SHP77 (cell line): Measurements from ENCODE around the gene TMEM63B.

ENCODE experiments used
- DNase-seq, 2 experiments: peaks; one replicate each; lab custom pipeline; 2025; lab: John Stamatoyannopoulos, UW

The TMEM63B gene

DNA sequence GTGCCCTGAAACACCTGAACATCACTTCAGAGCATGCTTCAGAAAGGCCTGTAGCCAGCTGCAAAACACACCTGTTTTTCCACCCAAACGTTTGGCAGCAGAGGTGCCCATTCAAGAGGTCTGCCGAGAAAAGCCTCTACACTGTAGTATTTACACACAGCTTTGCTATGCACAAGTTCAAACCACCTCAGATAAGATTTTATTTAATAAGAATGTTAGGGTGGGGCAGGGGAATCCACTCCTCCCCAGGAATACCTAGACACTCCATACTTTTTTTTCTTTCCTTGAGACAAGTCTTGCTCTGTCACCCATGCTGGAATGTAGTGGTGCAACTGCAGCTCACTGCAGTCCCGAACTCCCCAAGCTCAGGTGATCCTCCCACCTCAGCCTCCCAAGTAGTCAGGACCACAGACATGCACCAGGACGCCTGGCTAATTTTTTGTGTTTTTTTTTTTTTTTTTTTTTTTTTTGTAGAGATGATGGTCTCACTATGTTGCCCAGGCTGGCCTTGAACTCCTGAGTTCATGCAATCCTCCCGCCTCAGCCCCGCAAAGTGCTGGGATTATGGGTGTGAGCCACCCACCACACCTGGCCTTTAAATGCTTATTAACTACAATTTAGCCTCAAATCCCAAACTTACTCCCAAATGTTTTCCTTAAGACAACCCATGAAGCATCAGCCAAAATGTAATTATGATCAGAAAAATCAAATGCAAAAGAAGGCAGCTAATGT lies 9.8 kb upstream of the TMEM63B start:
- no peak for DNase-seq

DNA sequence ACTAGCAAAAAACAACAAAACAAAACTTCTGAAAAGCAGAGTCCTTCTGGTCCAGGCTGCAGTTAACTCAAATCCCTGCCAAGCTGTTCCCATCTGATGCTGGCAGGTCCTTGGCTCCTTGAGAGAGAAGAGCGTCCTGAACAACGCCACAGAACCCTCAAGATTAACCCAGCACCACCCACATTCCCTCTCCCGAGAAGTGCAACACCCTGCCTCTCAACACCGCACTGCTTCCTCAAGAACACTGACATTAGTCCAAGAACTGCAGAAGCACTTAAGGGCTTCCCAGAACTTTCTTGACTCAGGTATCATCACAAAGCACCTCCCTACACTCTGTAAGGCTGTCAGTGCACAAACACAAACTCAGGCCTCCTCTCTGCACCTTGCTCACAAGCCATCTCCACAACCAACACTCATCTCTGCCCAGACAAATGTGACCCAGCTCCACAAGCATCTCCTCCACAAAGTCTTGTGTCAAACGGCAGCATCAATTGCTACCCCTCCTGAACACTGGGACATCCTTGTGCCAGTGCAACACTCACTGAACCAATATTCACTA lies 7.6 kb upstream of the TMEM63B start:
- no peak for DNase-seq

DNA sequence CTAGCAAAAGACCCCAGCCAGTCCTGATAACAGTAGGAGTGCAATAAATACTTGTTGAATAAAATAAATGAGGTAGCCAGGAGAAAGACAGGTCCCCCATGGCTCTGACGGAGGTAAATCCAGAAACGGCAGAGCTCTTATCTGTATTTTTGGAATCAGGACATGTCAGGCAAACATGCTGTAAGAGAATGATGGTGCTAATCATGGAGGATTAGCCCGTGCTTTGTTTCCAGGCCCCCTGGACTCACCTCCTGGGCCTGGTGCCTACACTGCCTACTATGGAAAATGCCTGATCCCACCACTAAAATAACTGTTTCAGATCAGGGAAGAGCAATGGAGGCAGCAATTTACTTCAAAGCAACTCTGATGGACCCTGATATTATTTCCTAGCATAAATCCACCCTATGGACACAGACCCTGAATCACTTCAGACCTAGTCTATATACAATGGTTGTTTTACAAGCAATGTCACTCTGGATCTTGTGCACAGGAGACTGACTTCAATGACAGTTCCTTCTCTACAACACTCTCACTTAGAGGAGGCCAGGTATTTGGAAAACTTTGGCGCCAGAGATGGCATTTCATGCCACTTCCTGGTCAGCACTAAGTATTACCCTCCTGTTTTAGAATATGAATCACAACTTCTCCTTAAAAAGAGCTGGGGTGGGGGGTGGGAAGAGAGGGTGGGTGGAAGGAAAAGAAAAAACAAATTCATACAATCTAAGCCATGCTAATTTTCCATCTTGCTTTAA lies 6.5 kb upstream of the TMEM63B start:
- no peak for DNase-seq

DNA sequence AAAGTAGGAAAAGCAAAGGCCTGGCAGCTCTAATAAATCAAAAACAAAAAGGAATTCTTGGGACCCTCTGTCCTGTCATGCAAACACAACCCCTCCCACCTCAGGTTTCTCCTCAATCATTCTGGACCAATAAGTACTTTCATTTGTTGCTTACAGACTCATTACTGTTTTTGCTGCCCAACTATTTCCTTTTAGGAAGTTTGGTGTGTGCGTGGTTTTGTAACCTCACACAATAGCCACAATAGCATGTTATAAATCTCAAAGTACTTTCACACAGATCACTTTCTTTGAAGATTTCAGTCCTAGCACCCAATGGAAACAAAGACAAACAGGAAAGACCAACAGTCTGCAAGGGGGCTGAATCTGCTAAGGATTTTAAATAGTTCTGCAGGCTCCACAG lies 4.6 kb upstream of the TMEM63B start:
- no peak for DNase-seq

DNA sequence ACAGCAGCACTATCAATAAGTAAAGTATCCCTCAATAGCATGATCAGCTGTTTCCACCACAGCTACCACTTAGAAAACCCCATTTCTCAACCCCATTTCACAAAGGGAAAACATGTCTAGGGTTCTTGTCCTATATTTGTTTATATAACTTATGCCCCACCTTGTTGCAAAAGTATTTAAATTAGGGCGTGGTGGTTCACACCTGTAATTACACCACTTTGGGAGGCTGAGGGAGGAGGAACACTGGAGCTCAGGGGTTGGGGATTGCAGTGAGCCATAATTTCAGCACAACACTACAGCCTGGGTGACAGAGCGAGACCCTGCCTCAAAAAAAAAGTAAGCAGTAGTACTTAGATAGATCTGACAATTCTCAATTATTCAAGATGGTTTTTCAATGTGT lies 3.8 kb upstream of the TMEM63B start:
- DNase-seq: no peak

DNA sequence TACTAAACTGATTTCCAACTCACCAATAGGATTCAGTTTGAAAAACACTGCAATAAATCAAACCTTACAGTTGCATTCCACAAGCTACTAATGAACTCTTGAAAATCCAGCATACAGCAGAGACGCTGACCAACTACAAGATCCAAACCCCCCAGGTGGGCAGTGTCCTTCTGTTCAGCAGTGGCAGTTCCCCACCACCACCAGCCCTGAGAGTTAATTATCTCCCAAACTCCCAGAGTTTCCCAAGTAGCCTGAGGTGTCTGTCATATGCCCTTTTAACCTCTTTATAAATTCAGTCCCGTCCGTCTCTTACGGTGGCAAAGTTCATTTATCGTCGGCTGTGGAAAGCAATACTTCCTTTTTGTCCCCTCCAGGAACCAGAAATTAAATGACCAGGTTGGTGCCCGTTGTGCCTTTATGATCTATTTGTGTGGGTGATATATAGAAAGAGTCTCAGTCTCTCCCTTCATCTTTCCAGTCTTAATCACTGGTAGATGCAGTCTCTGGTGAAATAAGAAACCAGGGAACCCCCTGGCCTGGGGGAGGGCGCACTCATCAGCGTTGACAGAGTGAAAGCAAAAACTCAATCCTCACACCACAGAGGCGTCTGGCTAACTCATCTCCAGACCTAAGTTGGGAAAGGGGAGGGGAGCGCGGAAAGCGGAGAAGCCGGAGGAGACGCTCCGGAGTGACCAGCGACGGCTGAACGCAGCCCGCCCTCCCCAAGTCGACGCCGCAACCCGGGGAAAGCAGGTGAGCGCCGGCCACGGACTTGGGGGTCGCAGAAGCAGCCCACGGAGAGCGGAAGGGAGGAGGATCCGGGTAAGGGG lies 819 bp upstream of the TMEM63B start:
- peak in 1 of 2 experiments; percentile 16 for DNase-seq

GRCh38 chr6:44128020-44128917 lies 915 bp downstream of the TMEM63B start:
- DNase-seq: peak; percentile 6 to 18

- no peak for DNase-seq
These were observed 2.5 kb downstream of the TMEM63B start for GRCh38 chr6:44129841-44130322.

DNA sequence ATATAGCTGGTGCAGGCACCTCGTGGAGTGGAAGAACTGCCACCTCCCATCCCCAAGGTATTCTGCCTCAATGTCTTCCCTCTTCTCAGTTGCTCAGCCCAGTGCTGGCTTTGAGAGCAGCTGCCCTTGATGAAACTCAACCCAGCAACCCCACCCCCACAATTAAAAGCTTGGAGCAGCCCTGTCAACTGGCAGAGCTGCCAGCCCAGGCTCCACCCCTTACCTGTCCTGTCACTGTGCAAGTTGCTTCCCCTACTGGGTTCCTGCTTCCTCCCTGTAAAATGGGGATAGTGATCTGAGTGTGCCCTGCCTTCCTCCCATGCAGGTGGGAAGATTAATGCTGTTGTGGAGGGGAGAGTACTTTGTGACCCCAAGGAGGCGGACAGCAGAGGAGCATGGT lies 4.5 kb downstream of the TMEM63B start:
- no peak for DNase-seq

DNA sequence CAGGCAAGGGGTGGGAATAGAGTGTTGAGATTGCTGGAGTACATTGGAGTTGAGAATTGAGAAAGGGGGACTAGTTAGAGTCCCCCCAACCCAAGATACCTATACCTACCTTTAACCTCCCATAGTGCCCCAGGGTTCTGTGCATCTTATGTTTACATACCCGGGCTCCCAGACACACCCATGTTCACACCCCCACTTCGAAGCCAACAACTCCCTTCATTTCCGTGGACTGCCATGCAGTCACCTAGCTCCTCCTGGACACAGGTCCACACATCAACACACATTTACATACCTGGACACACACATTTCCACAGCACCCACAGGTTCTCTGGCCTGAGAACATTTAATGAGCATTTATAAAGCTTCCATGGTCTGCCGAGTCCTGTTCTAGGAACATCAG lies 5.1 kb downstream of the TMEM63B start:
- DNase-seq: no peak

DNA sequence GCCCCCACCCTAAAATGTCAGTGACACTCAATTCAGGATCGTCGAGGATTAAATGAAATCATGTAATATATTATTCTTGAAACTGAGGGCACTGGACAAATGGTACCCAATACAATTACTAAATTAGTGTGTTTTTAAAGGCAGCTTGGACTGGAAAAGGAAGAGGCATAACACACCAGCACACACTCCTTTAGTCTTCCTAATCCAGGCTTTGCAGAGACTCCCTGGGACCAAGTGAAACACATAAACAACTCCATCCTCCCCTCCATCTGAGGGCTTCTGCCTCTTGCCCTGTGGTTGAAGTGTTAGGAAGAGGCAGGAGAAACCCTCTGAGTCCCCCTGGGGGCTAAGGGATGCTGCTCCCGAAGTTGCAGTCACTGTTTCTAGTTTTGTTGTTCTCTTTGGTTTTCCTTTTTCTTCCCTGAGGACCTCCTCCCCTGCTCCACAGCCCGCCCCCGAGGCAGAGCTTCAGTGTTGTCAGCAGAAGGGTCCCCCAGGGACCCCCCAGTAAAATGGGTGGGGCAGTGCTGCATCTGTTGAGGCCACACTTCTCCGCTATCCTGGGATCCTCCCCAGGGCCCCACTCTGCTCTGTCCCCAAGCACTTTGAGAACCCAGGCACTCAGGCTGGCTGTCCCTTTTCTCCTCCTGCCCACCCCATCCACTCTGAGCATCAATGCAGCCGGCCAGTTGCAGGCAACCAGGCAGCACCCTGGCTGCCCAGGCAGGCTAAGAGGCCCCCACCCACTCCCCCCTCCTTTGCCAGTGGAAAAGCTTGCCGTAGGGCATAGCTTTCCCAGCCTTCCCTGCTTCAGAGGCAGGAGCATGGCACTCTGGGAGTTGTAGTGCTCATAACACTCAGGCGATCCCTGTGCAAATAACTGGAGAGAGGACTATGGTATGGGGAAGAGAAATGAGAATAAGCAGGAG lies 5.9 kb downstream of the TMEM63B start:
- DNase-seq: peak; percentile 31 to 57

GRCh38 chr6:44133981-44134711 lies 6.8 kb downstream of the TMEM63B start:
- DNase-seq: no peak

DNA sequence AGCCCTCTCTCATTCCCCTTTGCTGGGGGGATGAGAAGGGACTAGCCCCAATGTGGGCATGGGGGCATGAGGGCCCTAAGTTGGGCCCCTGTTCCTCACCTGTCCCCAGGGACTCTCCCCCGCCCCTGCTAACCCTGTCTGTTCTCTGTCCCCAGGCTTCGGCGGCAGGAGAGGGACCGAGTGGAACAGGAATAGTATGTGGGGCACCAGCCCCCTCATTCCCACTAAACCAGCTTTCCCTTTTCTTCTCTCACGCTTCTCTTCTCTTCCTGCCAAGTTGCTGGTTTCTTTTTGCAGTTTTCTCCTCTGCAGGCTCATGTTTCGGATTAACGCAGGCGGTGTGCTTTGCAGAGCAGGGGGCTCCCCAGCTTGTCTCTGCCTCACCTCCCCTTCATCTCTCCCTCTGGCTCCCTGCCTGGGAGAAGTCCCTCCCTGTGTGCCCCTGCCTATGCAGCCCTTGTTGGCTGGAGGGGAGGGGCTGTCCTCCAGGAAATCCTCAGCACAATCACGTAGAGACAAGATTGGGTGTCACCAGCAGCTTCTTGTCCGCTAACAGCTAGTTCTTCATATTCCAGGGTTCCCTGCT lies 7.9 kb downstream of the TMEM63B start:
- no peak for DNase-seq

- no peak for DNase-seq
These were observed 8.5 kb downstream of the TMEM63B start for GRCh38 chr6:44135875-44136274.

- DNase-seq: no peak
These were observed 11.5 kb downstream of the TMEM63B start for GRCh38 chr6:44138717-44139350.

DNA sequence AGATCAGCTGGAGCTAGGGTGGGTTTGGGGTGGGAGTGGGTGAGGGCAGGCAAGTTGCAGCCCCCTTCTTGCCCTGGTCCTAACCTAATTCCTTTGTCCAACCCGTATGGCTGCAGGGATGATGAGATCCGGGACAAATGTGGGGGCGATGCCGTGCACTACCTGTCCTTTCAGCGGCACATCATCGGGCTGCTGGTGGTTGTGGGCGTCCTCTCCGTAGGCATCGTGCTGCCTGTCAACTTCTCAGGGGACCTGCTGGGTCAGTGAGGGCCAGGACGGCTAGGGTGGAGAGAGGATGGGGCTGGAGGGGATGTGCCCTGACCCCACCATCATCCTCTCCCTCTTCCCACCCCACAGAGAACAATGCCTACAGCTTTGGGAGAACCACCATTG lies 12.0 kb downstream of the TMEM63B start:
- no peak for DNase-seq

GRCh38 chr6:44142835-44143234 lies 15.5 kb downstream of the TMEM63B start:
- DNase-seq: no peak

DNA sequence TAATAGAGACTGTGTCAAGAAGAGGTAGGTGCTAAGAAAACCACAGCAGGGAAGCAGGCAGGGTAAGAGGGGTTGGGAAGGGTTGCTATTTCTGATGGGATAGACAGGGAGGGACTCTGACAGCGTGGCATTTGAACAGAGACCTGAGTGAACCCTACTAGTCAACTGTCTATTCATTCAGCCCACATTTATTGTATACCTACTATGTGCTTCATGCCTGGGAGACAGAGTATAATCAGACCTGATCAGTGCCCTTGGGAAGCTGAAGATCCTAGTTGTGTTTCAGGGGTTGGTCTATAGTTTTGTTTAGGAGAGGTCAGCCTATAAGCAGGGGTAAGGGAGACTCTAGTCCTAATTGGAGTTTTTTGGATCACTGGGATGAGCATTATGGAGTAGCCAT lies 16.4 kb downstream of the TMEM63B start:
- no peak for DNase-seq
